ENCODE results near the gene AFAP1L2. TPM values are rescaled to one million over a fixed set of nuclear protein-coding genes. Genes with fewer than 3 reads are reported as not detected.

The AFAP1L2 gene
- total and polyA plus RNA-seq, 5 donors, result 3.7 to 7.7 (median 6.1) TPM

DNA sequence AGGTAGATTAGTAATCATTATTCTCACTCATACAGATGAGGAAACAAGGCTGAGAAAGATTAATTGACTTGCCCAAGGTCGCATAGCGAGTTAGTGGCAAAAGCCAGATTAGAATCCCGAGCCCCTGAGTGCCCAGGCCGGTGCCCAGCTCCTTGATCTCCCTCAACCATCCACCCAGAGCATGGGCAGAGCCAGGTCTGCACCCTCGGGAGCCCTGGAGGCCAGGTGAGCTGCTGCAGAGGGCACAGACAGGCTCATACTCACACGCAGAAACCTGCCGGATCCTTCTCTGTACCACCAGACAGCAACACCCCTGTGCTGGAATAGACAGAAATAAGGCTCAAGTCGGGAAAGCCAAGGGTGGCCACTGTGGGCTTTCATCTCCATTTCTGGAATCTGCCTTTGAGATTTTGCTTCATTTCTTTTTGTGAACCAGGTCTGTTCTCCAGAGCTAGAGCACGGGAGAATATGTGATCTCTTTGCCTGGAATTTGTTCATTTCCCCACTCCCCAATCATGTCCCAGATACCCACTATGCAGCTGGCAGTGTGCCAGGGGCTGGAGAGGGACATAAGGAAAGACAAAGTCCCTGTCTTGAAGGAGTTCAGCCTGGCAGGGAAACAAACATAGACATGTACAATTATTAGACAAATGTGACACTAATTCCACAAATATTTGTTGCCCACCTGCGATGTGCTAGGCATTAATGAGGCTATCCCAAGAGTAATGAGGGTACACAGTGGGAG, 5.5 kb downstream of the AFAP1L2 start:
- ATAC-seq, result no peak
- no peaks in the 10 kb centered on the region for H3K9me3 ChIP-seq (ENCODE audit: control insufficient read depth, low read length)
- 84% methylated on average over 10 of the region's 10 CpGs for WGBS
- no peaks in the 10 kb centered on the region for H3K4me1 ChIP-seq (ENCODE audit: control insufficient read depth, insufficient read depth, low read length)
- H3K4me3 ChIP-seq (ENCODE audit: low read length), result no peak overlapping the region
- H3K27me3 ChIP-seq (ENCODE audit: control insufficient read depth, insufficient read depth), result no peaks in the 10 kb centered on the region
- H3K27ac ChIP-seq (ENCODE audit: low read length), result no peak overlapping the region
- intact Hi-C loops (cut with DNase I), result no loop called here
- peak in 1 of 3 donors; percentile 50 for DNase-seq

DNA sequence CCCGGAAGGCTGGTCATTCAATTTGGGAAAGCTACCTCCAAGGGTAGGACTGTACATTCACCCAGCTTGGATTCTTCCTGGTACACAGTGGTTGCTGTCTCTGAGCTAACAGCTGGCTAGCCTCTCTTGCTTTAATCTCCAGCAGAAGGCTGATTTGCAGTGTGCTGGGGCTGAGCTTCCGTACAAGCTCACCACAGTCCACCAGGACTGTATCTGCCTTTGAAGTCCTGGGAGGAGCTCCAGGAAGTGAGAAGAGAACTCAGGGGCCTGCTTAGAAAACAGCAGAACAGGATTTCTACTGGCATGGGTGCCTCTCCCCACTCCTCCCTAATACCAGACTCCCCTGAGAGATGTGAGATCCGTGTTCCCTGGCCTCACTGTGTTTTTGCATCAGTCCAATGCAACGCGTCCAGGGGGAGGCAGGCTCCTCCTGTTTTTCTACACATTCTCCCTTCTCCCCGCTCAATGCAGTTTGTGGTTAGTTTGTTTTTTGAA, 6.6 kb downstream of the AFAP1L2 start:
- Histone ChIP-seq H3K27ac (ENCODE audit: low read length) (peak overlapping the region; percentile 14), H3K9me3 (ENCODE audit: control insufficient read depth, low read length) (no peaks in the 10 kb centered on the region), H3K4me1 (ENCODE audit: control insufficient read depth, insufficient read depth, low read length) (no peaks in the 10 kb centered on the region), H3K27me3 (ENCODE audit: control insufficient read depth, insufficient read depth) (no peaks in the 10 kb centered on the region), H3K4me3 (ENCODE audit: low read length) (peak overlapping the region; percentile 17)
- intact Hi-C loops (cut with DNase I), result no loop called here
- DNase-seq (peak in 1 of 3 donors; percentile 59), ATAC-seq (peak; percentile 56 to 78)
- 42% methylated on average over 6 of the region's 6 CpGs for WGBS

DNA sequence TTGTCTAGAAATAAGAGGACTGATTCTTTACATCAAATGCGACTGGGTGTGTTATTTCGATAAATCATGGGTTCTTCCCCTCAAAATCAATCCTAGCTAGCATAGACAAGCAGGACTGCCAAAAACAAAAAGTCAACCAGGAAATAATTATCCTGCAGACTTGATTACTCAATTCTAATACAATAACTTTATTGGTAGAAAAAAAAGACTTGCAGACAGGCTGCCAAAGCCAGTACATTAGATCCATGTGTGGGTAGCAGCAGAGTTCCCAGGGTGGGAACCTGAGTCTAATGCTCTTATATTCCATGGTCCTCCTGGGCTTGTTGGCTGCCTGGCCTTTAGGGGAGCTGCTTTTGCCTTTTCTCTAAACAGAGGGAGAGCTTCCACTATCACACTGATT, 7.8 kb downstream of the AFAP1L2 start:
- Histone ChIP-seq H3K27me3 (ENCODE audit: control insufficient read depth, insufficient read depth) (no peaks in the 10 kb centered on the region), H3K4me1 (ENCODE audit: control insufficient read depth, insufficient read depth, low read length) (no peaks in the 10 kb centered on the region), H3K27ac (ENCODE audit: low read length) (no peak overlapping the region), H3K9me3 (ENCODE audit: control insufficient read depth, low read length) (no peaks in the 10 kb centered on the region), H3K4me3 (ENCODE audit: low read length) (no peak overlapping the region)
- no peak for ATAC-seq
- intact Hi-C loops (cut with DNase I), result no loop called here
- WGBS, result 89% methylated on average over 2 of the region's 2 CpGs
- DNase-seq, result no peak

DNA sequence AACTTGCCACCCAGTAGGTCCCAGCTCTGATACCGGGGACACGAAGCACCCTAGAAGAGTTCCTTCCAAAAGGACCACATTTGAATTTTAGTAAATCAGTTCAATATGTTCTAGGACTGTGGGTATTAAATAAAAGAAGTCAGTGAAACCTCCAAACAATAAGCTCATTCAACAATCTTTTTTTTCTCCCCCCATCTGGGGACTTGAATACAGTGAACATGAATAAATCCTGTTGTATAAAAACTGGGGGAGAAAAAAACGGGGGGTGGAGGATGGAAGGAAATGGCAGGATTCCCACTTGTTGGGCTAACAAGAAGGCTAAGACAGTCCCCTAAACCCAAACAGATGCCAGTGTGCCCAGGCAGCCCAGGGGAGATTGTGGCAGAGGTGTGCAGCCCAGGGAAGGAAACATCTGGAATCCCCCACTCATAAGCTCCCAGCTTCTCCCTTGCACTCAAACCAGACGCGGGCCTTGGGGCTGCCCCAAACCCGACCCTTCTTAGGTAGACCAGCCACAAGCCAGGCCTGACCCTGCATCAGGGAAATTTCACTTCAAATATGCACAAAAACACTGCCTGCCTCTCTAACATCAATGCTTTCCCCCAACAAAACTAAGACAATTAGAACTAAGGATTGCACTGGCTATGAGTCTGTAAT, 8.8 kb downstream of the AFAP1L2 start:
- DNase-seq, result no peak
- no peak for ATAC-seq
- H3K27ac ChIP-seq (ENCODE audit: low read length), result no peak overlapping the region
- 82% methylated on average over 6 of the region's 6 CpGs for WGBS
- no peaks in the 10 kb centered on the region for H3K4me1 ChIP-seq (ENCODE audit: control insufficient read depth, insufficient read depth, low read length)
- intact Hi-C loops (cut with DNase I), result no loop called here
- no peaks in the 10 kb centered on the region for H3K27me3 ChIP-seq (ENCODE audit: control insufficient read depth, insufficient read depth)
- H3K4me3 ChIP-seq (ENCODE audit: low read length), result no peak overlapping the region
- H3K9me3 ChIP-seq (ENCODE audit: control insufficient read depth, low read length), result no peaks in the 10 kb centered on the region

DNA sequence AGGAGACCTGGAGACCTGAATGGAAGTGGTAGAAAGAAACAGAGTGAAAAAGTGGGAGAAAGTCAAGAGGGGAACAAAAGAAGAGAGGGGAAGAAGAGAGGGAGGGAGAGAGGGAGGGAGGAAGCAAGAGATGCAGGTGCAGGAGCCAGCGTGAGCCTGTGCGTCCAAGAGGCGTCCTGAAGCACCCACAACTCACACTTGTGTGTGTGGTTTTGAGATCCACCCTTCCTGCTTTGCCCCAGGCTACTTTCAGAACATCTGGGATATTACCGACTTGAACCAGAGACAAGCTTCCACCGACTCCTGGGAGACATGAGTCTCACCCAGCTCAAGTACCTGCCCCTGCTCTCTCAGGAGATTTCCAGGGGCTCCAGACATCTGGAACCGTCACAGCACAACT, 9.8 kb downstream of the AFAP1L2 start:
- Histone ChIP-seq H3K4me3 (ENCODE audit: low read length) (no peak overlapping the region), H3K27me3 (ENCODE audit: control insufficient read depth, insufficient read depth) (no peaks in the 10 kb centered on the region), H3K4me1 (ENCODE audit: control insufficient read depth, insufficient read depth, low read length) (peaks cover 2% of the 10 kb centered on the region), H3K9me3 (ENCODE audit: control insufficient read depth, low read length) (no peaks in the 10 kb centered on the region), H3K27ac (ENCODE audit: low read length) (no peak overlapping the region)
- WGBS, result 84% methylated on average over 6 of the region's 6 CpGs
- intact Hi-C loops (cut with DNase I), result no loop called here
- ATAC-seq (no peak), DNase-seq (no peak)

DNA sequence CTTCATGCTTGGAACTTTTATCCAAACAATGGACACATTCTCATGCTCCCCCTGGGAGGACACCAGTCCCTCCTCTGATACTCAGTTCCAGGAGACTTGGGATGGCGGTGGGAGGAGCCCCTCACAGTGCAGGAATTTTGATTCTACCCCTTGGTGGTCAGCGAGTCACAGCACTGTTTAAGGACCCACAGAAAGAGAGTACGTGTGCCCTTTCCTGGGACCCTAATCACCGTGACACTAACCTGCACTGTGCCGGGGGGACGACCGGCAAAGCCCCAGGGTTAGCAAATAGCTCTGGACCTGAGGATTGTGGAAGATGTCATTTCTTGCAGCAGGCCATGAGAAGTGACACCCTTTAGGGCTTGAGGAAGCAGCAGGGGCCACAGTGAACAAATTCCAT, 10.4 kb downstream of the AFAP1L2 start:
- no peak overlapping the region for H3K4me3 ChIP-seq (ENCODE audit: low read length)
- no peaks in the 10 kb centered on the region for H3K9me3 ChIP-seq (ENCODE audit: control insufficient read depth, low read length)
- H3K27me3 ChIP-seq (ENCODE audit: control insufficient read depth, insufficient read depth), result no peaks in the 10 kb centered on the region
- WGBS, result 88% methylated on average over 7 of the region's 7 CpGs
- peaks cover 4% of the 10 kb centered on the region for H3K4me1 ChIP-seq (ENCODE audit: control insufficient read depth, insufficient read depth, low read length)
- ATAC-seq (no peak), DNase-seq (no peak)
- intact Hi-C loops (cut with DNase I), result no loop called here
- H3K27ac ChIP-seq (ENCODE audit: low read length), result no peak overlapping the region

DNA sequence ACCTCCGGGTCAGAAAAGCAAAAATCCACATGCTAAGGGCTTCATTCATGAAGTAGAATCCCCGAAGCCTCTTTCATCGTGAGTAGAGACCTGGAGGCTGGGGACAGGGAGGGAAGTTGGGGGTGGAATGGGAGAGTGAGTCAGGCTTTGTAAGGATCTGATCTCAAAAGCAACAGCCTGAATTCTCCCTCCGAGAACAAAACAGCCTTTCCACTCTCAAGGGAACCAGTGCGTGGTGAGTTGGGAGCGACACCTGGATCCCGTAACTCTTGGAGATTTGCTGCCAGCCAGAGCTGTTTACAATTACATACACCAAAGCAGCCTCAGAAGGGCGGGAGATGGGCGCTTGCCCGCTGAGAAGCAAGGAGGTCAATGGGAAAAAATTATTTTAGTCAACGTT, 10.8 kb downstream of the AFAP1L2 start:
- 55% methylated on average over 11 of the region's 11 CpGs for WGBS
- Histone ChIP-seq H3K27me3 (ENCODE audit: control insufficient read depth, insufficient read depth) (no peaks in the 10 kb centered on the region), H3K27ac (ENCODE audit: low read length) (no peak overlapping the region), H3K4me3 (ENCODE audit: low read length) (no peak overlapping the region), H3K9me3 (ENCODE audit: control insufficient read depth, low read length) (no peaks in the 10 kb centered on the region), H3K4me1 (ENCODE audit: control insufficient read depth, insufficient read depth, low read length) (peaks cover 4% of the 10 kb centered on the region)
- no peak for ATAC-seq
- intact Hi-C loops (cut with DNase I), result no loop called here
- DNase-seq, result no peak

DNA sequence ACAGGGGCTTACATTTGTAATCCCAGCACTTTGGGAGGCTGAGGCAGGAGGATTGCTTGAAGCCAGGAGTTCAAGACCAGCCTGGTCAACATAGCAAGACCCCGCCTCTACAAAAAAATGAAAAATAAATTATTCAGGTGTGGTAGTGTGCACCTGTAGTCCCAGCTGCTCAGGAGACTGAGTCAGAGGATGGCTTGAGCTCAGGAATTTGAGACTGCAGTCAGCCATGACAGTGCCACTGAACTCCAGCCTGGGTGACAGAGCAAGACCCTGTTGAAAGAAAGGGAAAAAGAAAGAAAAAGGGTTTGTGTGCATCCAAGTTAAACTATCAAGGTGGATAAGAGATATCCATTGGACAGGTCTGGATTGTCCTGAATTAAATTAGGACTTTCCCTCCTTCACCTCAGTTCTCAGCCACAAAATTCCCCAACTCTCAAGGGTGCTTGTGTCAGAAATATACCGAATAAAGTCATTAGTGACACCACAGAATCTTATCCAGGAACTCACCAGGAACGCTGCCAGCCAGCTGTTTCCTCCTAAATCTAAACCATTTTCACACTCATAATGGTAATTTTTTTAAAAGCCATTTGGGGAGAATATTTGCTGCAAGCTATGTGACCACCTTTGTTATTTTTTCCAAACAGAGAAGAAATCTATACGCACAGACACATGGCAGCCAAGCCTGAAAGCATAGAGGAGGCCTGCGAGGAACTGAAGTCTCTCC, 12.0 kb downstream of the AFAP1L2 start:
- peaks cover 4% of the 10 kb centered on the region for H3K4me1 ChIP-seq (ENCODE audit: control insufficient read depth, insufficient read depth, low read length)
- no peak overlapping the region for H3K4me3 ChIP-seq (ENCODE audit: low read length)
- intact Hi-C loops (cut with DNase I), result no loop called here
- peak in 2 of 3 donors; percentile 27 to 50 for DNase-seq
- WGBS, result 63% methylated on average over 5 of the region's 5 CpGs
- no peak for ATAC-seq
- H3K27ac ChIP-seq (ENCODE audit: low read length), result no peak overlapping the region
- H3K27me3 ChIP-seq (ENCODE audit: control insufficient read depth, insufficient read depth), result no peaks in the 10 kb centered on the region
- H3K9me3 ChIP-seq (ENCODE audit: control insufficient read depth, low read length), result no peaks in the 10 kb centered on the region

DNA sequence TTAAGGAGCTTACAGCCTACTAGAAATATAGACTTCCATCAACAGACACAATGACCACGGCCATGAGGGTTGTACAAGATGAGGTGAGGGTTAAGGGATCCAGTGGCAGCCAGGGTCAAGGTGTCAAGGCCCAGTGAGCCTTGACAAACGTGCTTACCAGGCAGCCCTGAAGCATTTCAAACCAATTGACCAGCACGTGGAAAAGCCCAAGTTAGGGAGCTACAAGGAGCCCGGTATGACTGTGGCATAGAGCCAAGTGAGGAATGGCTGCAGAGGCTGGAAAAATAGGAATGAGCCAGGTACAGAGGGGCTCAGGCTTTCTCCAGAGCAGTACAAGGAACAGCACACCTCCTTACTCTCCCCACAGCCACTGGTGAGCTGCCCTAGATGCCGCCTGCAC, 12.7 kb downstream of the AFAP1L2 start:
- Histone ChIP-seq H3K4me1 (ENCODE audit: control insufficient read depth, insufficient read depth, low read length) (peaks cover 4% of the 10 kb centered on the region), H3K9me3 (ENCODE audit: control insufficient read depth, low read length) (no peaks in the 10 kb centered on the region), H3K27me3 (ENCODE audit: control insufficient read depth, insufficient read depth) (no peaks in the 10 kb centered on the region), H3K4me3 (ENCODE audit: low read length) (no peak overlapping the region), H3K27ac (ENCODE audit: low read length) (no peak overlapping the region)
- 78% methylated on average over 5 of the region's 5 CpGs for WGBS
- ATAC-seq (no peak), DNase-seq (no peak)
- intact Hi-C loops (cut with DNase I), result no loop called here

DNA sequence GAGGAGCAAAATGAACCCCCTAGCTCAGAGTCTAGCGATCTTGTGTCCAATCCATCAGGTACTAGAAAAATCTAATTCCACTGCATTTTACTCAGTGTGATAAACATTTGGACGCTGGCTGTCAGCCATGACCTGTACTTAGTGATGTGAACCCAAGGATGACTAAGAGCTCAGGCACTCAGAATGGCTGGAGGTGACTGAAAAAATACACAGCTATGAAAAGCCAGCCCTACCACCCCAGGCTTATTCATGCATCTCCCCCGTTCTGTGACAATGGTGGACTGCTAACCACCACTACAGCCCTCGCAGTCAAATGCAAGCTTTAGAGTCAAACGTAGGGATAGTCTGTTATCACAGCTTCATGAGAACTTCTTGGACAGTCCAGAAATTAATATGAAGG, 14.9 kb downstream of the AFAP1L2 start:
- ATAC-seq, result peak in 1 of 2 donors; percentile 72
- DNase-seq, result peak in 2 of 3 donors; percentile 42 to 56
- no peak overlapping the region for H3K27ac ChIP-seq (ENCODE audit: low read length)
- H3K4me1 ChIP-seq (ENCODE audit: control insufficient read depth, insufficient read depth, low read length), result peaks cover 4% of the 10 kb centered on the region
- WGBS, result 73% methylated on average over 5 of the region's 5 CpGs
- H3K4me3 ChIP-seq (ENCODE audit: low read length), result no peak overlapping the region
- no peaks in the 10 kb centered on the region for H3K9me3 ChIP-seq (ENCODE audit: control insufficient read depth, low read length)
- intact Hi-C loops (cut with DNase I), result no loop called here
- no peaks in the 10 kb centered on the region for H3K27me3 ChIP-seq (ENCODE audit: control insufficient read depth, insufficient read depth)

DNA sequence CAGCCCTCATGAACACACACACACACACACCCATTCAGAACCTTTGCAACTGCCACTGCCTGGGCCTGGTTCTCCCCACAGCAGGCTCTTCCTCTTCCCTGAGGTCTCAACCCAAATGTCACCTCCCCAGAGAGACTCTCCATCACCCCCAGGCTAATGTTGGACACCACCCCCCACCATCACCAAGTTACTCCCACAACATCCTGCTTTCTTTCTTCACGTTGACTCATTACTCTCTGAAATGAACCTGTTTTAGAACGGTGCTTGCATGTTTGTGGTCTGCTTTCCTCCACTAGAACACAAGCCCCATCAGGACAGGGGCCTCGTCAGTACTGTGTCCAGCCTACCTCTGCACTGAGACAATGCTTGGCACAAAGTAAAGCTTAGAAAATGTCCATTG, 16.0 kb downstream of the AFAP1L2 start:
- 49% methylated on average over 3 of the region's 3 CpGs for WGBS

More for the DNA sequence above, 16.0 kb downstream of the AFAP1L2 start:
- Histone ChIP-seq H3K27ac (ENCODE audit: low read length) (no peak overlapping the region), H3K27me3 (ENCODE audit: control insufficient read depth, insufficient read depth) (no peaks in the 10 kb centered on the region), H3K9me3 (ENCODE audit: control insufficient read depth, low read length) (no peaks in the 10 kb centered on the region), H3K4me1 (ENCODE audit: control insufficient read depth, insufficient read depth, low read length) (peaks cover 4% of the 10 kb centered on the region), H3K4me3 (ENCODE audit: low read length) (no peak overlapping the region)
- no peak for DNase-seq
- intact Hi-C loops (cut with DNase I), result no loop called here
- ATAC-seq, result no peak

All from right cardiac atrium (tissue), 5 donors.